GM19397 (cell line): Measurements from ENCODE around the gene GARIN5A.
"Not testable (repeated sequence)": the region's sequence is repeated elsewhere in the genome, so short reads cannot be mapped to it uniquely, and the experiment has no call there.

Experiments used
- ATAC-seq: cut with Tn5 transposase; IDR thresholded peaks from one replicate; pipeline ENCODE4 v1.9.1; 2021; ENCODE audit warnings: mild to moderate bottlenecking, moderate library complexity; ENCODE audit not compliant: unreplicated experiment

The GARIN5A gene

GRCh38 chr19:50465986-50466705, 10.5 kb downstream of the GARIN5A start:
- no peak for ATAC-seq

DNA sequence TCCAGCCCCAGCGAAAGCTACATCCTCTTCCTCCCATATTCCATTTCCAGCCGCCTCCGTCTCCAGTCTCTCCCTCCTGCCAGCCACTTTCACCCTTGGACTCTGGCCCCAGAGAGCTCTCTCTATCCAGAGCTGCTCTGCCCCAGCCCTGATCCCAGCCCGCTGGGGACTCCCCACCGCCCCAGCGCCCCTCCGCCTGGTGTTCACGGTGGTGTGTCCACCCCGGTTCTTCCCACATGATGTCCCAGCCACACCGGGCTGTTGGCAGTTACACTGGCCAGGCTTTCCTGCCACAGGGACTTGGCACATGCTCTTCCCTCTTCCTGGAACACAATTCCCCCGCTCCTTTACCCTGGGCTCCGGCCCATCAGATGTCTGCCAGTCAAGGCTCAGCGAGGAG, 11.6 kb downstream of the GARIN5A start:
- no peak for ATAC-seq

- ATAC-seq = no peak
Observed at GRCh38 chr19:50464348-50464747, 12.3 kb downstream of the GARIN5A start.

- no peak for ATAC-seq
Observed at GRCh38 chr19:50462970-50463369, 13.7 kb downstream of the GARIN5A start.

DNA sequence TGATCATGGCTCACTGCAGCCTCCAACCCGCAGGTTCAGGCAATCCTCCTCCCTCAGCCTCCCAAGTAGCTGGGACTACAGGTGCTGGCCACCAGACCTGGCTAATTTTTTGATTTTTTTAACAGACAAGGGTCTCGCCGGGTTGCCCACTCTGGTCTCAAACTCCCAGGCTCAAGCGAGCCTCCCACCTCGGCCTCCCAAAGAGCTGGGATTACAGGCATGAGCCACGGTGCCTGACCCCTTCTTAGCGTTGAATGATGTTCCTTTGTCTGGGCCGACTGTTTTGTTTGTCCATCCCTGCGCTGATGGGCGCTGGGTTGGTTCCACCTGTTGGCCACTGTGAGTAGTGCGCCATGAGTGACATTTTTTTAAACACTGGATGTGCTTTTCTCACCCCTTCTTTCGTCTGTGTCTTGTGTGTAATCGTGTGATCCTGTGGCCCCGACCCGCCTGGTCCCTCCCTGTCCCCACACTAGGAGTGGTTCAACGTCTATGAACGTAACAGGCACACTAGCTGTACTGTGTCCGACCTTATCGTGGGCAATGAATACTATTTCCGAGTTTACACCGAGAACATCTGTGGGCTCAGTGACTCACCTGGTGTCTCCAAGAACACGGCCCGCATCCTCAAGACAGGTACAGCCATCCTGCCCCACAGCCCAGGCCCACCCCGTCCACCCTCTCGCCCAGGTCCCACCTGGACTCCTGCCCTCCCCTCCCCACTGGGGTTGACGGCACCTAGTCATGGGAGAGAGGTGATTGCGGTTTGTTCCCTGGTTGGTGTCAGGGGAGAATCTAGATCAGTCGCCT, 15.4 kb downstream of the GARIN5A start:
- no peak for ATAC-seq

DNA sequence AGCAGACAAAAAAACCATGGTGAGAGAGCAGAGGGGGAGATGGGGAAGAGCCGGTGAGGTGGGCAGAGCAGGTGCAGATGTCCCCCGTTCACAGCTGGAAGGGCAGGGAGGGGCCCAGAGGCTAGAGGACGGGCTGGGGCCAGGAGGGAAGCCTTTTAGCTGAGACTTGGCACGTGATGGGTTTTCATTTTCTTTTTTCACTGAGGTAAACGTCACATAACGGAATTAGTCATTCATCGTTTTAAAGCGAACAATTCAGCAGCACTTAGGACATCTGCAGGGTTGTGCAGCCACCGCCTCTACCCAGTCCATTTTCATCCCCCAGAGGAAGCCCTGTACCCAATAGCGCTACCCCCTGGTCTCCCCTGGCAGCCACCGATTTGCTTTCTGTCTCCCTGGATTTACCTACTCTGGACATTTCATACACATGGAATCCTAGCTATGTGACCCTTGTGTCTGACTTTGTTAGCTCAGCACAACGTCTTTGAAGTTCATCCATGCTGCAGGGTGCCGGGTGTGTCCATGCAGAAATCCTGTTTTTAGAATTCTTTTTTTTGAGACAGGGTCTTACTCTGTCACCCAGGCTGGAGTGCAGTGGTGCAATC, 16.4 kb downstream of the GARIN5A start:
- peak; percentile 64 for ATAC-seq

- no peak for ATAC-seq
Observed at GRCh38 chr19:50459638-50460037, 17.0 kb downstream of the GARIN5A start.

GRCh38 chr19:50459067-50459456, 17.6 kb downstream of the GARIN5A start:
- no peak for ATAC-seq

DNA sequence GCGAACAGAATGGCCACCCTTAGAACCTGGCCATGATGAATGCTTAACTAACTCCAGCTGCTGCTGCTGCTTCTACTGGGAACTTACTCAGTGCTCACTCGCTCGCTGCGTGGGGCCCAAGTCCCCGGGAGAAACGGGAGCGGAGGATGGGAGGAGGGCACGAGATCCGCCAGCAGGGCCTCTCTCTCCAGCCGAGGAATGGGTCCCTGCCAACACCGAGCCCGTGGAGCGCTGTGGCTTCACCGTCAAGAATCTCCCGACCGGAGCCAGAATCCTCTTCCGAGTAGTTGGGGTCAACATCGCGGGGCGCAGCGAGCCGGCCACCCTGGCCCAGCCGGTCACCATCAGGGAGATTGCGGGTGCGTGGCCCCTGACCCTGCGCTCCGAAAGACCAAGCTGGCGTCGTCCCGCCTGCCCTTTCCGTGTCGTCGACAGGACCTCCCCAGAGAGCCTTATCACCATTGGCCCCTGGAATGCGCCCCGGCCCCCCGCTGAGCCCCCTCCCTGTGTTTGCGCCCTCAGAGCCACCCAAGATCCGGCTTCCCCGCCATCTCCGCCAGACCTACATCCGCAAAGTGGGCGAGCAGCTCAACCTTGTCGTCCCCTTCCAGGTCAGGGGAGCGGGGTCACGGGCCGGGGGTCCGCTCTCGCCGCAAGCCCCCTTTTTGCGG, 18.1 kb downstream of the GARIN5A start:
- no peak for ATAC-seq

DNA sequence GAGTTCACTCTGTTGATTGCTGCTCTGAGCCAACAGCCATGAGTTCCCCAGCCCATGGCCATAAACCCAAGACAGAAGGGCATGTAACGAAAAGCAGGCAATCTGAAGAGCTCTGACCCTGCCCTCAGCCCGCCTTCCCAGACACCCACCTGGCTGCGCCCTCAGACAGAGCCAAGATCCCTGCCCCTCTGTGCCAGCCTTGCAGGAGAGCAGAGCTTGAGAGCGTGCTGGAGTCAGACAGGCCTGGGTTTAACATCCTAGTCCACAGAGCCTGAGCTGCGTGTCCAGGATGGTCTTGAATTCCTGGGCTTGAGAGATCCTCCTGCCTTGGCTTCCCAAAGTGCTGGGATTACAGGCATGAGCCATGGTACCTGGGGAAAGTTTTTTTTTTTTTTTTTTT, 19.3 kb downstream of the GARIN5A start:
- ATAC-seq = no peak

DNA sequence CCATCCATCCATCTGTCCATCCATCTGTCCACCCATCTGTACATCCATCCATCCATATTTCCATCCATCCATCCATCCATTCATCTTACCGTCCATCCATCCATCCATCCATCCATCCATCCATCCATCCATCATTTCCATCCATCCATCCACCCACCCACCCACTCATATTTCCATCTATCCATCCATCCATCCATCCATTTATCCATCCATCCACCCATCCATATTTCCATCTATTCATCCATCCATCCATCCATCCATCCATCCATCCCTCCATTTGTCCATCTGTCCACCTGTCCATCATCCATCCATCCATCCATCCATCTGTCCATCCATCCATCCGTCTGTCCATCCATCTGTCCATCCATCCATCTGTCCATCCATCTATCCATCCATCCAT, 20.7 kb downstream of the GARIN5A start:
- no peak for ATAC-seq

GRCh38 chr19:50453243-50453642, 23.4 kb downstream of the GARIN5A start:
- ATAC-seq = no peak

DNA sequence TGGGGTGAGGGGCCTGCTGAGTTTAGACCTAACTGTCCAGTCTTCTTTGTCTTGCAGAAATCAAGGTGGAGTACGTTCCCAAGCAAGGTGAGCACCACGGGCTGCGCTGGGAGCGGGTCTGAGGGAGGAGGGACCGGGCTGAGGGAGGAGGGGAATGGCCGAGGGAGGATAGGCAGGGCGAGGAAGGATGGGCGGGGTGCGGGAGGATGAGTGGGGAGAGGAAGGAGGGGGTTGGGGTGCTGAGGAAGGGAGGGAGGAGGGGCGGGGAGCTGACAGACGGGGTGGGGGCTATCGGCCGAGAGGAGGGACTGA, 25.5 kb downstream of the GARIN5A start:
- ATAC-seq = no peak

- no peak for ATAC-seq
Observed at GRCh38 chr19:50450369-50451222, 26.1 kb downstream of the GARIN5A start.

DNA sequence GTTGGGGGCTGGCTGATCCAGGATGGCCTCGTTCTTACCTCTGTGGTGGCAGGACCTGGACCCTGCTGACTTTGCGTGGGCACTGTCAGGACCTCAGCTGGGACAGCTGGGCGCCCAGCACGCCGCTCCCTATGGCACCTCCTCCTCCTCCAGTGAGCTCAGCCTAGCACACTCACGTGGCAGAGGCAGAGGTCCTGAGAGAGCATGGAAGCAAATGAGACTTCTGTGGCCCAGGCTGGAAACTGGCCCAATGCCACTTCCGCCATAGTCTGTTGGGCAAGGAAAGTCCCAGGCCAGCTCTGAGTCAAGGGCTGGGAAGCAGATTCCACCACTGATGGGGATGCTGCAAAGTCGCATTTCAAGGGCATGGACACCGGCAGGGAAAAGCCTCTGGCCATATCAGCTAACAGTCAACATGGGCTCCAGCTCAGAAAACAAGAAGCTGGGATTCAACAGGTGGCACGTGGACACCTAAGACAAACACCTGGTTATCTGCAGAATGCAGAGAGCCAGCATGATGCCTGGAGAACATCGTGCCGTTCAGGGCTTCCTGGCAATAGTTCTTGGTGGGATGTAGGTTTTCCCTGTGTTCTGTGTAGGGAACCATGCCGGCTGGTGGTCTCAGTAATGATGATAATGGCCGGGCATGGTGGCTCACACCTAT, 27.3 kb downstream of the GARIN5A start:
- no peak for ATAC-seq

- ATAC-seq = no peak
Observed at GRCh38 chr19:50447750-50448149, 28.9 kb downstream of the GARIN5A start.

- no peak for ATAC-seq
Observed at GRCh38 chr19:50447053-50447452, 29.6 kb downstream of the GARIN5A start.

GRCh38 chr19:50444059-50444458, 32.6 kb downstream of the GARIN5A start:
- no peak for ATAC-seq

DNA sequence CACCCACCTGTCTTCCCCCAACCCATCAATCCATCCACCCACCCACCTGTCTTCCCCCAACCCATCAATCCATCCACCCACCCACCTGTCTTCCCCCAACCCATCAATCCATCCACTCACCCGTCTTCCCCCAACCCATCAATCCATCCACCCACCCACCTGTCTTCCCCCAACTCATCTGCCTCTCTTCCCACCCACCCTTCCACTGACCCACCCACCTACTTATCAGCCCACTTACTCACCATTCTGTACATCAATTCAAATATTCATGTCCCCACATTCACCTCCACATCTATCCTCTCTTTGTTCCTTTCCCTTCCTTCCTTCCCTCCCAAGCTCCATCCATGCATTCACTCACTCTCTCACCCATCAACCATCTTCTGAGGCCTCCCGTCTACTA, 37.5 kb downstream of the GARIN5A start:
- ATAC-seq = not testable (repeated sequence)

DNA sequence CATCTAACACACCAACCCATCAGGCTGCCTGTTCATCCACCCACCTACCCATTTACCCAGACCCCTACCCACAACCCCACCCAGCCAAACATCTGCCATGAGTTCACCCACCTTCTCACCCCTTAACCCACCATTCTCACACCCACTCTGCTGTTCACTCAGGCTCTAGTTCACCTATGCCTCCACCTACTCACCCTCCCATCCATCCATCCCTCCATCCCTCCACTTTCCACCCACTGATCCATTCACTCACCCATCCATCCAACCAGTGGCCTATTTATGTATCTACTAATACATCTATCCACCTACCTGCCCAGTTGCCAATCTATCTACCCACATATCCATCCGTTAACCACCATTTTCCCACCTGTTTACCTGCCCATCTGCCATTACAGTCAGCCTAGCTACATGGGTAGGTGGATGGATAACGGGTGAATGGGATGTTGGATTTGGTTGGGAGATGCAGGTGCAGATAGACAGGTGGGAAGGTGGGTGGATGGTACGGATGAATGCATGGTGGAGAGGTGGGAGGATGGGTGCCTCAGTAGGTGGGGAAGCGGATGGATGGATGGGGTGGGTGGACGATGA, 38.7 kb downstream of the GARIN5A start:
- no peak for ATAC-seq
